GM21717 (cell line): ENCODE data around the gene FAM237A.

ENCODE experiments used
- ATAC-seq: cut with Tn5 transposase; IDR thresholded peaks from one replicate; pipeline ENCODE4 v1.9.1; 2021; ENCODE audit warnings: mild to moderate bottlenecking, moderate library complexity; ENCODE audit not compliant: unreplicated experiment

The FAM237A gene

DNA sequence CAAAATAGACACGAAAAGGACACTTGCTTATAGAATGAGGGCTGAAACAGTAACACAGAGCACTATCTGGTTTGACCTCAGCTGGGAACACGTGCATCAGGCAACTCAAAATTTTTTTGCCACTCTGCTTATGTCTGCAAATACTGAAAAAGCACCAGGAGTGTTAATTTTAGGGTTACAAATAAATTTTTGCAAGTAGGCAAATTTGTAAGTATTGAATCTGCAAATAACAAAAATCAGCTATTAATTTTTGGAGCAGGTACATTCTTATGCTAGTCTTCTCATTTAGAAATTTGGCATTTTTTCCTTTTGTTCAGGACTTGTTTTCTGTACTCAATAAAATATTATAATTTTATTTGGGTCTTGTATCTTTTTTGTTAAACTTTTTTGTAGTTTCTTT is 46.2 kb downstream of the FAM237A start:
- ATAC-seq = no peak

DNA sequence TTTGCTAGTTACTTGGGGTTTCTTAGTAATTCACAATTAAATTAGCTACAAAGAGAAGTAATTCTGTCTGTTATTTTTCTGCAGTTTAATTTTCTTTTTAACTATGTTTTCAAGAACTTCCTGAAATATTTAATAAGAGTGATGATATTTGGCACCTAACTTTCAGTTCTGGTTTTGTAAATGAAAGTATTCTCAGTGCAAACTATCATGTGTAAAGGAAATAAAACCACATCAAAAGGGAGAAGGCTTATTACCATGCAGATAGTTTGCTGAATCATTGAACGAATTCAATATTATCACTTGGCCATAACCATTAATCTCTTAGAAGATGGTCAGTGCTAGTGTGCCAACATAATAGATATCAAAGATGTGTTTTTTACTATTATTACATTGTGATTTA is 46.7 kb downstream of the FAM237A start:
- no peak for ATAC-seq

DNA sequence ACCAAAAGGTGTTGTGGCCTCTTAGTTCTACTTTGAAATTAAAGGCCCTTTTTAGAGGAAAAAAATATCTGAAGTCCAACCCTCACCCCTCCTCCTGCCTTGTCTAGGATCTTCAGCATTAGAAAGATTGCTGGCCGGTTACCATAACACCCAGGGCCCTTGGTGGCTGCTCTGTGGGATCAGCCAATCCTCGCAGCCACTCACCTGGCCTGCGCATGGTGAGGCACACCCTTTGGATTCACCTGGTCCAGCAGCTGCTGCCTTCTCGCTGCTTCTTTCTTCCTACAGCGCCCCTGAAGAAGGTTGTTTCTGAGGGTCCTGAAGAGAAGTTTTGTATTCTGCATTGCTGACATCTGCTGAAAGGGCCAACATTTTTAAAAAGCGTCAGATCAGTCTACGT is 50.7 kb downstream of the FAM237A start:
- ATAC-seq = no peak

DNA sequence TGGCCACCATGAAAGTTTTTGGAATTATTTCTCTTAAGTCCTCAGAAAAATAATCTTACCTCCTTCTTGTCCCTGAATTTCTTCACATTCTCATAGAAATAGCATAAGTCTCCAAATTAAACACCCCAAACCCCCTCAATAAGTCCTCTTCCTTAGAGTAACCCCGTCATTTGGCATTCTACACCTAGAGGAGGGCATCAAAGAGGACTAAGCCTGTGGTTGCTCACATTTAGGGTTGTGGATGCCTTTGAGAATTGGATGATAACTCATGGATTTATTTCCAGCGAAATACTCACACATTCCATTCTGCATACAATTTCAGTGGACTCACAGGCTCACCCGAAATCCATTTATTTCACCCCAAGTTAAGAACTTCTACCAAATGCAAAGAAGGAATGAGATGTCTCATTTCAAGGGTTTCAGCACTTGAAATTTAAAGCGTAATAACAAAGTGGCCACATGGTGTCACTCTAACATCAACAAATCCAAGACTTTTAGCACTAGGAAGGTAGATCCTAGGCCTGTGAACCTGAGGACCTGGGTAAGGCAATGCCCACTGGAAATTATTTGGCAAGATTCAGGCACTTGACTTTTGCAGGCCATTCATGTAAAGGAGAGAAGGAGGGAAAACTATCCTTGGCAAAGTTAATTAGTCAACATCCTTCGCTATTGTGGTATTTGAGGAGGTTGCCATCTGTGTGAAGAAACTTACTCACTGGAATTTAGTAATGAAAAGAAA is 51.3 kb downstream of the FAM237A start:
- no peak for ATAC-seq

DNA sequence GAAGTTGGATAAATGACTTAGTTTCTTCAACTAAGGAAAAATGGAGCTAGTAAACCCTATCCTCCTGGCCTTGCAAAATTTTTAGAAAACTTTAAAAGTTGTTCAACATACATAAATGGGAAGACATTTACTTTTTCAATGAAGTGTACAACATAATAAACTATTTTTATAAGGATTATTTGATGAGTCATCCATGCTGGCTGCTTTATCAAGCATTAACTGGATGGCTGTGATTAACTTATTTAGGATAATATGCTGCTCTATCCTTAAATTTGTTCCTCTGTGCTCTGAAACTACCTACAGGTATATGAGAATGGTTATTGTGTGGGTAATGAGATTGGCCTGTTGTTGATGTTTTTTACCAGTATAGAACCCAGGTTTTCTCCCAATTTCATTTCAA is 54.6 kb downstream of the FAM237A start:
- ATAC-seq = no peak

DNA sequence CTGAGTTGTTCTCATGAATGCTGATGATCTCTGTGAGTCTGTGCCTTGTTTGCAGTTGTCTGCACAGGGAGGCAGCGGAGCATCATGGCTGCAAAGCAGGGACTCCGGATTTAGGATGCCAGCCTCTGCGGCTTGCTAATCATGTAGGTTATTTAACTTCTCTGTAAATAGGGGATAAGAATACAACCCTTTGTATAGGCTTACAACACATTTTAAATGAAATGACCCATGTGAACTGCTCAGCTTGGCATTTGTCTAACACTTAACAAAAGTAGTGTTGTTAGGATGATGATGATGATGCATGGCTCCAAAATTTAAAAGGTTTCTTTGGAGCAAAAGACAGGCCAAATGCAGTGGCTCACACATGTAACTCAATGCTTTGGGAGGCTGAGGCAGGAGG is 56.5 kb downstream of the FAM237A start:
- ATAC-seq = no peak
